ENCODE data around the gene SEMA4D. TPM values are rescaled to one million over a fixed set of nuclear protein-coding genes. Genes with fewer than 3 reads are reported as not detected.
"Not testable (repeated sequence)": the region's sequence is repeated elsewhere in the genome, so short reads cannot be mapped to it uniquely, and the experiment has no call there.

Gene SEMA4D
- total RNA-seq, 1 experiment from 2014 or later: 2.2 TPM

DNA sequence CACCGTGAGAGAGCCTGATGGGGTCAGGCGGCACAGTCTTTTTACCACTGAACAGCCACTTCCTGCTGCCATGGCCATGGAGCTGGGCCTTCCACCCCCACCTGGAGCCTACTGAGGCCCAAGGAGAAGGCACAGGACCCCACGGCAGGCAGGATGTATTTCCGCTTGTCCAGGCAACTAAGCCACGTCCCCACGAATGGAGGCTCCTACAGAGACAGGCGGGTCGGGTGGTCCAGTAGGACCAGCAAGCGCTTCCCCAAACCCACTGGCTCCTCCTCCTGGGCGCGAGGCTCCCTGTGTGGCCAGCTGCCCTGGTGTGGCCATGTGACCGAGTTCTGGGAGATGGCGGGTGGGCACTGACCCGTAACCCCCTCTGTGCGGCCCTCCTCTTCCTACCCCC lies 113.1 kb downstream of the SEMA4D start:
- in situ Hi-C loops (cut with HindIII; ENCODE audit: low sequenced_read_pairs): no loop called here
- no peak for DNase-seq (ENCODE audit: low spot score)

- in situ Hi-C loops (cut with HindIII; ENCODE audit: low sequenced_read_pairs): no loop called here
- no peak for DNase-seq (ENCODE audit: low spot score)
Observed at GRCh38 chr9:89383721-89384300, 114.1 kb downstream of the SEMA4D start.

DNA sequence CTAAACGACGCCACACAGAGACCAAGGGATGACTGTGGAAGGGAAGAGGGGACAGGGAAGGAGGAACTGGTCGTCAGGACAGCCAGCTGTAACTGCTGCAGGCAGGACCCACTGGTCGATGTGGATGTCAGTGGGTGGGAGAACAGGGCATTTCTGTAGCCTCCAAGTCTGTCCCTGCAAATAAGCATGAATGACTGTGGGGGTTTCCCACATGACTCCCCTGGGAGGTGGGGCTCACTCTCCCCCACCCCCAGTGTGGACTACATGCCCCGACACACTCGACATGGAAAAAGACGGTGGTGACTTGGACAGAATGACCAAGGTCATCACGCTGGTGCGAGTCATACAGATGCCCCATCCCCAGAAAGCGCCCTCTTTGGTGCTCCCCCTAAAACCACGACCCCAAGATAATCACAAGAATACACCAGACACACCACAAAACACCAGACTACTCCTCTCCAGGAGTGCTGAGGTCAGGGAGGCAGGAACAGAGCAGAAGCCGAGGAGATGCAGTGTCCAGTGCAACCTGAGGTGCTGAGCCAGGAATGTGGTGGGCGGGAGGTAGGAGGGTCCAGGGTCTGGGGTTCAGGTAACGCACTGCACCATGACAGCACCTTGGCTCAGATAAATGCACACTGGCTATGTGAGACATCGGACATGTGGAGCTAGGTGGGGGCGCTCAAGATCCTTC lies 114.7 kb downstream of the SEMA4D start:
- no peak for DNase-seq (ENCODE audit: low spot score)
- in situ Hi-C loops (cut with HindIII; ENCODE audit: low sequenced_read_pairs): no loop called here

DNA sequence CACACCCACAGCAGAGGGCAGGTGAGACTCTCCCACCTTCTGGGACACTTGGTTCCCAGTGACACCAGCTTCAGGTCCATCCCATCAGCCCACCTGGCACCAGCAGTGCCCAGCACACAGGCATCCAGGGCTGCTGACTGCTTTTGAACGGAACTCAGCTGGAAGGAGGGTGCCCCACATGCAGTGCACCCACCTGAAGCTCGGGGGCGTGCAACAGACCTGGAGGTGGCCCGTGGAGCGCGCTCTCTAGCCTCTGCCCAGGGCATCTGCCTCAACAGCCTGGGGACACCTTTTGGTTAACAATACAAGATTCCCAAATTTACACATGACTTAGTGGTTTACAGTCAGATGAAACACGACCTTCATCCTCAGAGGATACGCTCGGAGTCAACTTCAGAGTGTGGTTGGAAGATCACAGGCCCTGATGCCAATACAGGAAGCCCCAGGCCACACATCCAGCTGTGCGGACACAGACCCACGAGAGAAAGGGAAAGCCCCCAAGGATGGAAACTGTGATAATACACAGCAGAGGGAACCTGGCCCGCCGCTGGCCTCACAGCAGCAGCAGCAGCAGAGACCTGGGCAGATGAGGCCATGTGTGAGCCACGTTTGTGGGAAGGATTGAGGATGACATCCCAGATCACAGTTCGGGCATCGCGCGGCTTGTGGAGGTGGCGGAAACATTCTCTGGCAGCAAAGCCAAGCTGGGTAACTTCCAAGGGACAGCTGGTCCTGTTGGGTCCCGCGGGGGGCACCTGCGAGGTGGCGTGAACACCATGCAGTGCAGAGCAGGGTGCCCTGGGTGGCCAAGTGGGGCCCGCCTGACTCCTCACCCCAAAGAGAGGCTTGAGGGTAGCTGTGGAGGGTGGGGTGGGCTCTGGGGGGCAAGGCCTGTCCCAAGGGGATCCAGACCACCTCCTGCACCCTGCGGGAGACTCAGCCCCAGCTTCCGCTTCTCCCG lies 115.6 kb downstream of the SEMA4D start:
- DNase-seq (ENCODE audit: low spot score): no peak
- in situ Hi-C loops (cut with HindIII; ENCODE audit: low sequenced_read_pairs): no loop called here

DNA sequence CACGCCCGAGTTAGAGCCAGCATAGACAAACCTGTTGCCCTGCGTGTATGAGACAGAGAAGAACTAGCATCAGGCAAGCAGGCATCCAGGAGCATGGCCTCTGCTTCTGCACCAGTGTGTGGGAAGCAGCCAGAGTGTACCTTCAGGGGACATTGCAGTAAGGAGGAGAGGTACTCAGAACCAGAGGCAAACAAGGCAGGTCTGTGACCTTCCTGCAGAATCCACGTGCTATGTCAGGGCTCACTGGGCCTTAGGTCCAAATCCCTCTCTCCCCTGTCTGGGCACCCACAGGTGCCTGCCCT lies 116.7 kb downstream of the SEMA4D start:
- in situ Hi-C loops (cut with HindIII; ENCODE audit: low sequenced_read_pairs): no loop called here
- DNase-seq (ENCODE audit: low spot score): no peak

GRCh38 chr9:89380437-89381307 lies 117.2 kb downstream of the SEMA4D start:
- DNase-seq (ENCODE audit: low spot score): no peak
- in situ Hi-C loops (cut with HindIII; ENCODE audit: low sequenced_read_pairs): no loop called here

GRCh38 chr9:89379508-89380115 lies 118.3 kb downstream of the SEMA4D start:
- no peak for DNase-seq (ENCODE audit: low spot score)
- in situ Hi-C loops (cut with HindIII; ENCODE audit: low sequenced_read_pairs): no loop called here

- in situ Hi-C loops (cut with HindIII; ENCODE audit: low sequenced_read_pairs): no loop called here
- no peak for DNase-seq (ENCODE audit: low spot score)
Observed at GRCh38 chr9:89379031-89379430, 118.9 kb downstream of the SEMA4D start.

DNA sequence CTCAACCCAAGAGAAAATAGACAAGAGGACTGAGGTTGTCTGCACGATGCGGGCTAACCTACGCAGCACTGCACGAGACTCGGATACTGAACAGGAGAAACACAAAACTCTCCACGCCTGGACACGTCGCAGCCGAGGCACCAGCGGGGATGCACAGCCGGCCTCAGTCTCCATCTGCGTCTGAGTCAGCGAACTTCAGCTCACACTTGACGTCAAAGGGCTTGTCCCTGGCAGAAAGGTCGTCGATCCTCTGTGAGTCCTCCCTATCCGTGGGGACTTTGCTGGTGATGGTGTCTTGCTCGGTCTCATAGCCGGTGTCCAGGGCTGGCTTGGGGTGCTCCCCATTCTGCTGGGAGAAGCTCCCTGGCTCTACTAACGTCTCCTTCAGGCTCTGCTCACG lies 119.4 kb downstream of the SEMA4D start:
- in situ Hi-C loops (cut with HindIII; ENCODE audit: low sequenced_read_pairs): no loop called here

GRCh38 chr9:89377411-89377810 lies 120.5 kb downstream of the SEMA4D start:
- DNase-seq (ENCODE audit: low spot score): no peak
- in situ Hi-C loops (cut with HindIII; ENCODE audit: low sequenced_read_pairs): no loop called here

More for the DNA sequence above, 119.4 kb downstream of the SEMA4D start:
- DNase-seq (ENCODE audit: low spot score): no peak

DNA sequence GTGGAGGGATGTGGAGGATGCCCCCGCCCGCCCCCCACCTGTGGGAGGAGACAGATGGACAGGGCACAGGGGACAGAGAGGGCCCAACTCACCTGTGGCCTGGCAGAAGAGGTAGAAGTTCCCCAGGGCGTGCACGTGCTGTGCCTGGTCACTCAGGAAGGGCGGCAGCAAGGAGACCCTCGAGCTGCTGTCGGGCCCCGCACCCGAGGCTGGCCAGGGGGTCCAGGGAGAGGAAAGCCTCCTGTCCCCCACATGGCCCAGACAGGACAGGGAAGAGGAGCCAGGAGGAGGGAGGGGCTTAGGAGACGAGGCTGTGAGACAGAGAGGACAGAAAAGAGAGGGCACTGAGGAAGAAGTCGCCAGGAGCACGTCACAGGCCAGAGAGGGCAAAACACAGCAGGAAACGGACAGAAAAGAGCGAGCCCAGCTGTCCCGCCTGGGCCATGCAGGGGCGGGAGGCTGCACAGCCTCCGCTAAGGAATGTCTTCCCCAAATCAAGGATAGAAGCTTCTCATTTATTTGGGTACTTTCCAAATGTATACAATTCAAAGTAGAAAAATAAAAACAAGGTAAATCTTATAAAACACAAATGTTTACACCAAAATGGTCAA lies 121.1 kb downstream of the SEMA4D start:
- in situ Hi-C loops (cut with HindIII; ENCODE audit: low sequenced_read_pairs): no loop called here
- no peak for DNase-seq (ENCODE audit: low spot score)

DNA sequence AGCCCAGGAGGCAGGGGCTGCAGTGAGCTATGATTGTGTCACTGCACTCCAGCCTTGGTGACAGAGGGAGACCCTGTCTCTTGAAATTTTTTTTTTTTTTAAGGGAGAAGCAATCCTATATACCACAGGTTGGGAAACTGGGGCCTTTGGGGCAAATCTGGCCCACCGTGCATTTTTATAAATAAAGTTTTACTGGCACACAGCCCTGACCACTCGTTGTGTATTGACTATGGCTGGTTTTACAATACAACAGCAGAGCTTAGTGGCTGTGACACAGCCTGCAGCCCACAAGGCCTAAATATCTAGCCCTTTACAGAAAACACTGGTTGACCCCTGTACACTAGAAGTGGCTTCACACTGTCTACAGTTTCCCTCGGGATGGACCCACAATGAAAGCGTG lies 121.6 kb downstream of the SEMA4D start:
- in situ Hi-C loops (cut with HindIII; ENCODE audit: low sequenced_read_pairs): no loop called here
- DNase-seq (ENCODE audit: low spot score): no peak

- in situ Hi-C loops (cut with HindIII; ENCODE audit: low sequenced_read_pairs): no loop called here
- DNase-seq (ENCODE audit: low spot score): peak; percentile 53
Observed at GRCh38 chr9:89375191-89375760, 122.6 kb downstream of the SEMA4D start.

- in situ Hi-C loops (cut with HindIII; ENCODE audit: low sequenced_read_pairs): no loop called here
Observed at GRCh38 chr9:89374176-89374575, 123.7 kb downstream of the SEMA4D start.

DNA sequence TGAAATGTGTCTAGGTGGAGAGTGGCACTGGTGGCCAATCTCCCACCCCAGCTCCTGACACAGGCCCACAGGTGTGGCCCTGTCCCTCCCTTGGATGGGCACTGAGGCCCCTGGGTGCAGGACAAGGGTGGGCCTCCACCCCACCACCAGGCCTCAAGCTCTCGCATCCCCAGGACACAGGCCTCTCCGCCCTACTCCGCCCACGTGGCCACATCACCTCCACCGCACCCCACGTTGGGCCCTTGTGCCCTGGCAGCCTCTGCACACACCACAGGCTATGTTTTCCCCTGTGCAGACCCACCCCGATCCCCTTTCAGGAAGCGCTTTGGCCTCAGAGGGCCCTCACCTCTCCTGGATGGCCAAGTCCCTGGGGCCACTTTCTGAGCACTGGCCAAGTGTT lies 124.9 kb downstream of the SEMA4D start:
- in situ Hi-C loops (cut with HindIII; ENCODE audit: low sequenced_read_pairs): no loop called here
- no peak for DNase-seq (ENCODE audit: low spot score)

More at GRCh38 chr9:89374176-89374575, 123.7 kb downstream of the SEMA4D start:
- no peak for DNase-seq (ENCODE audit: low spot score)

- in situ Hi-C loops (cut with HindIII; ENCODE audit: low sequenced_read_pairs): no loop called here
- DNase-seq (ENCODE audit: low spot score): no peak
Observed at GRCh38 chr9:89372230-89372816, 125.6 kb downstream of the SEMA4D start.

DNA sequence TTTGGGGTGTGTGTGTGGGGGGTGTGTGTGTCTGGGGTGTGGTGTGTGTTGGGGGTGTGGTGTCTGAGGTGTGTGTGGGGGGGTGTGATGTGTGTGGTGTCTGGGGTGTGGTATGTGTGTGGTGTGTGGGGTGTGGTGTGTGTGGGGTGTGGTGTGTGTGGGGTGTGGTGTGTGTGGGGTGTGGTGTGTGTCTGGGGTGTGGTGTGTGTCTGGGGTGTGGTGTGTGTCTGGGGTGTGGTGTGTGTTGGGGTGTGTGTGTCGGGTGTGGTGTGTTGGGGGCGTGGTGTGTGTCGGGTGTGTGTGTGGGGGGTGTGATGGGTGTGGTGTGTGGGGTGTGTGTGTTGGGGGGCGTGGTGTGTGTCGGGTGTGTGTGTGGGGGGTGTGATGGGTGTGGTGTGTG lies 126.1 kb downstream of the SEMA4D start:
- DNase-seq (ENCODE audit: low spot score); in situ Hi-C loops (cut with HindIII; ENCODE audit: low sequenced_read_pairs): not testable (repeated sequence)

DNA sequence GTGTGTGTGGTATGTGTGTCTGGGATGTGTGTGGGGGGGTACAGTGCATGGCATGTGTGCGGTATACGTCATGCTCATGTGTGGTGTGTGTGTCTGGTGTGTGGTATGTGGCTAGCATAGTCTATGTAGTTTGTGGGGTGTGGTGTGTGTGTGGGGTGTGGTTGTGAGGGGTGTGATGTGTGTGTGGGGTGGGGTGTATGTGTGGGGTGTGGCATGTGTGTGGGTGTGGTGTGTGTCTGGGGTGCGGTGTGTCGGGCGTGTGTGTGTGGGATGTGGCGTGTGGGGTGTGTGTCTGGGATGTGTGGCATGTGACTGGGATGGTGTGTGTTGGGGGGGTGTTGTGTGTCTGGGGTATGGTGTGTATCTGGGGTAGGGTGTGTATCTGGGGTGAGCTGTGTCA lies 127.3 kb downstream of the SEMA4D start:
- in situ Hi-C loops (cut with HindIII; ENCODE audit: low sequenced_read_pairs): no loop called here

More for the DNA sequence above, 127.3 kb downstream of the SEMA4D start:
- no peak for DNase-seq (ENCODE audit: low spot score)

Data from G401 (cell line).